Measurements from ENCODE around the gene COG7. TPM values are rescaled to one million over a fixed set of nuclear protein-coding genes. Genes with fewer than 3 reads are reported as not detected.

COG7 gene
- total and polyA plus RNA-seq, 2 of the 13 experiments (the other 11 are each of a cell fraction or from before 2014, with no cell fraction given), result 12.6 to 54.5 TPM

- no peak for TF ChIP-seq ZHX2 (IDR thresholded peaks at IDR 0.05; ENCODE audit: low read depth)
- TF ChIP-seq ZHX2 (CRISPR knock-in tag; IDR thresholded peaks at IDR 0.05; ENCODE audit: borderline replicate concordance), result no peak
- TF ChIP-seq ZBTB25 (CRISPR knock-in tag; IDR thresholded peaks at IDR 0.05), result no peak
- no peak for TF ChIP-seq SNRNP70 (IDR thresholded peaks at IDR 0.05; ENCODE audit: low read depth, low read length)
- no peak for TF ChIP-seq ZNF639 (CRISPR knock-in tag; conservative IDR thresholded peaks at IDR 0.05)
- no peak for TF ChIP-seq ZNF318 (CRISPR knock-in tag; IDR thresholded peaks at IDR 0.05)
- no peak for TF ChIP-seq ZNF143 (CRISPR knock-in tag; IDR thresholded peaks at IDR 0.05)
- no peak for TF ChIP-seq CEBPG (CRISPR knock-in tag; IDR thresholded peaks at IDR 0.05)
- TF ChIP-seq ZNF280B (CRISPR knock-in tag; IDR thresholded peaks at IDR 0.05; ENCODE audit: borderline replicate concordance), result peak; percentile 33; the same call in 1 of the 2 replicates
Observed at GRCh38 chr16:23348579-23349469, 104.2 kb downstream of the COG7 start (continued).

All from HepG2 (cell line).